GM12878 (cell line): ENCODE measurements around the gene KIF22. TPM values are rescaled to one million over a fixed set of nuclear protein-coding genes. Genes with fewer than 3 reads are reported as not detected.

Experiments
- ATAC-seq: fragments of 200-7000 bp; cut with Tn5 transposase; 3 replicates; pipeline ENCODE4 v1.9.1; 2020; ENCODE audit warnings: mild to moderate bottlenecking, moderate library complexity
- BruUV-seq: library from RNA; stranded (reverse); fragments of 400-500 nt; replicated peaks from 2 replicates; lab custom pipeline; 2021; lab: Mats Ljungman, UMichigan
- CTCF ChIA-PET: fragments of 300-600 bp; sonication (Branson Sonifier 250); formaldehyde crosslinking; extraction: SDS; loops from one replicate; lab custom pipeline; 2021; ENCODE audit warnings: inconsistent platforms; lab: Yijun Ruan, JAX
- POLR2A ChIA-PET: fragments of 350-600 bp; formaldehyde crosslinking; extraction: SDS; loops from one replicate; lab custom pipeline; 2021; ENCODE audit warnings: inconsistent platforms; lab: Charles Lee
- RAD21 ChIA-PET: fragments of 300-600 bp; sonication (Branson Sonifier 250); formaldehyde crosslinking; loops from one replicate; lab custom pipeline; 2023; ENCODE audit warnings: antibody characterized with exemption; ENCODE audit not compliant: unreplicated experiment; lab: Charles Lee
- SMC1A ChIA-PET: fragments of 300-600 bp; sonication (Branson Sonifier 250); formaldehyde crosslinking; loops from one replicate; lab custom pipeline; 2023; ENCODE audit not compliant: unreplicated experiment, uncharacterized antibody; lab: Charles Lee
- DNase-seq: peaks from one replicate; pipeline ENCODE4 v3.0.0-alpha.2; 2011; ENCODE audit warnings: low read depth, low spot score
- FAIRE-seq: peaks from 3 replicates; lab custom pipeline; 2011; peaks lifted over from hg19 to GRCh38; lab: Jason Lieb, UNC
- H2AFZ ChIP-seq: 2 replicates; pipeline ENCODE4 v1.6.0; 2011; ENCODE audit warnings: low read depth, low read length, control low read depth; ENCODE audit not compliant: control insufficient read depth
- H3K27ac ChIP-seq: 2 replicates; pipeline ENCODE4 v1.5.1; 2011; ENCODE audit warnings: control low read depth; ENCODE audit not compliant: control insufficient read depth, insufficient read depth
- H3K27me3 ChIP-seq, 2 experiments: replicated peaks in 1 of 2; 2 replicates each; pipeline versions ENCODE4 v1.6.0 to v1.6.1; 2011; ENCODE audit warnings: low read length in 1 of 2; ENCODE audit not compliant: control insufficient read depth in 2 of 2, insufficient read depth in 2 of 2
- H3K36me3 ChIP-seq, 2 experiments: 2 replicates each; pipeline ENCODE4 v1.5.1; 2011; ENCODE audit warnings: low read length in 1 of 2; ENCODE audit not compliant: control insufficient read depth in 2 of 2, insufficient read depth in 2 of 2
- H3K4me1 ChIP-seq: 2 replicates; pipeline ENCODE4 v1.6.1; 2011; ENCODE audit warnings: mild to moderate bottlenecking, low read length, moderate library complexity, mixed read lengths; ENCODE audit not compliant: control insufficient read depth, insufficient read depth
- H3K4me2 ChIP-seq: 2 replicates; pipeline ENCODE4 v1.6.0; 2011; ENCODE audit warnings: control low read depth; ENCODE audit not compliant: control insufficient read depth, insufficient read depth
- H3K4me3 ChIP-seq: fragments of 200-600 bp; sonication (generic); 2 replicates; pipeline ENCODE4 v1.5.1; 2016
- H3K79me2 ChIP-seq: 2 replicates; pipeline ENCODE4 v1.6.0; 2011; ENCODE audit warnings: low read length; ENCODE audit not compliant: control insufficient read depth, insufficient read depth
- H3K9ac ChIP-seq: 2 replicates; pipeline ENCODE4 v1.8.0; 2011; ENCODE audit warnings: low read length, control low read depth, mixed read lengths; ENCODE audit not compliant: control insufficient read depth, insufficient read depth
- H3K9me3 ChIP-seq: replicated peaks from 3 replicates; pipeline ENCODE4 v1.5.1; 2011; ENCODE audit warnings: mild to moderate bottlenecking, low read length; ENCODE audit not compliant: control insufficient read depth, insufficient read depth
- H4K20me1 ChIP-seq: 2 replicates; pipeline ENCODE4 v1.6.0; 2011; ENCODE audit not compliant: control insufficient read depth, insufficient read depth
- BACH1 ChIP-seq: fragments of 450-650 bp; IDR thresholded peaks from 2 replicates; pipeline ENCODE4 v1.6.1; 2017; ENCODE audit warnings: mild to moderate bottlenecking, borderline replicate concordance
- BHLHE40 ChIP-seq, 2 experiments: fragments of 450-650 bp in 1 of 2; IDR thresholded peaks; 2 replicates each; pipeline ENCODE4 v1.6.1; 2011 to 2017; ENCODE audit warnings: low read depth in 2 of 2, borderline replicate concordance in 1 of 2, improper control_type of control experiment in 1 of 2, low read length in 1 of 2, mild to moderate bottlenecking in 1 of 2
- BRCA1 ChIP-seq: IDR thresholded peaks from 2 replicates; pipeline ENCODE4 v1.6.1; 2011; ENCODE audit warnings: low read depth, low read length, improper control_type of control experiment
- CHD4 ChIP-seq: fragments of 200-600 bp; sonication (generic); IDR thresholded peaks from 2 replicates; pipeline ENCODE4 v1.6.1; 2016; ENCODE audit warnings: mild to moderate bottlenecking
- EED ChIP-seq: sonication (generic); IDR thresholded peaks from 2 replicates; pipeline ENCODE4 v1.6.1; 2016; ENCODE audit warnings: antibody characterized with exemption, low read depth
- EZH2 ChIP-seq: IDR thresholded peaks from 2 replicates; pipeline ENCODE4 v1.6.1; 2012; ENCODE audit warnings: low read depth, mild to moderate bottlenecking, control low read depth, inconsistent platforms, low read length, borderline replicate concordance; ENCODE audit not compliant: control insufficient read depth
- FOXM1 ChIP-seq: IDR thresholded peaks from 2 replicates; pipeline ENCODE4 v1.6.1; 2012; ENCODE audit warnings: low read depth, mild to moderate bottlenecking, inconsistent platforms, low read length, moderate library complexity
- IRF4 ChIP-seq: IDR thresholded peaks from 2 replicates; pipeline ENCODE4 v1.6.1; 2011; ENCODE audit warnings: low read depth, low read length
- IRF5 ChIP-seq: fragments of 450-650 bp; IDR thresholded peaks from 2 replicates; pipeline ENCODE4 v1.6.1; 2017; ENCODE audit warnings: borderline replicate concordance
- MYC ChIP-seq: IDR thresholded peaks from 2 replicates; pipeline ENCODE4 v1.6.1; 2011; ENCODE audit warnings: mild to moderate bottlenecking, low read length, moderate library complexity, inconsistent platforms; ENCODE audit not compliant: insufficient read depth, insufficient replicate concordance, insufficient read length, severe bottlenecking
- NKRF ChIP-seq: fragments of 450-650 bp; conservative IDR thresholded peaks from 2 replicates; pipeline ENCODE4 v1.6.1; 2017; ENCODE audit warnings: mild to moderate bottlenecking, moderate library complexity
- RAD21 ChIP-seq: IDR thresholded peaks from 2 replicates; pipeline ENCODE4 v1.6.1; 2011; ENCODE audit warnings: mild to moderate bottlenecking, low read depth, low read length, moderate library complexity; ENCODE audit not compliant: insufficient read depth
- RAD51 ChIP-seq: fragments of 450-650 bp; IDR thresholded peaks from 2 replicates; pipeline ENCODE4 v1.6.1; 2016; ENCODE audit warnings: moderate library complexity, mild to moderate bottlenecking, inconsistent platforms
- SMARCA5 ChIP-seq: fragments of 450-650 bp; IDR thresholded peaks from 2 replicates; pipeline ENCODE4 v1.6.1; 2017; ENCODE audit warnings: mild to moderate bottlenecking
- SP1 ChIP-seq: IDR thresholded peaks from one replicate; pipeline ENCODE4 v1.6.1; 2011; ENCODE audit warnings: low read depth, low read length
- SREBF2 ChIP-seq: IDR thresholded peaks from 2 replicates; pipeline ENCODE4 v1.6.1; 2012; ENCODE audit warnings: mild to moderate bottlenecking, low read length
- SRF ChIP-seq, 2 experiments: IDR thresholded peaks; 2 replicates each; pipeline ENCODE4 v1.6.1; 2011; ENCODE audit warnings: low read depth in 2 of 2, low read length in 2 of 2, mild to moderate bottlenecking in 1 of 2, moderate library complexity in 1 of 2
- TCF12 ChIP-seq: IDR thresholded peaks from 2 replicates; pipeline ENCODE4 v1.6.1; 2011; ENCODE audit warnings: low read depth, mild to moderate bottlenecking, low read length
- ZBTB4 ChIP-seq: fragments of 450-650 bp; formaldehyde crosslinking; IDR thresholded peaks from 2 replicates; pipeline ENCODE4 v1.4.0; 2022; ENCODE audit warnings: mild to moderate bottlenecking, moderate library complexity
- ZNF24 ChIP-seq: fragments of 450-650 bp; IDR thresholded peaks from 2 replicates; pipeline ENCODE4 v1.6.1; 2017; ENCODE audit warnings: antibody characterized with exemption, mild to moderate bottlenecking
- WGBS: methylation state at CpG from one replicate; pipeline ENCODE4 v1.1.6; 2016; ENCODE audit warnings: low lambda C conversion rate; ENCODE audit not compliant: insufficient replicate concordance, insufficient coverage; ENCODE audit errors: missing lambda C conversion rate; 5-methylcytosine and 5-hydroxymethylcytosine counted together
- in situ Hi-C: fragments of 300-500 bp; cut with MboI; formaldehyde crosslinking; loops from 9 replicates; pipeline ENCODE4 v1.14.3; 2018; ENCODE audit warnings: mixed read lengths
- intact Hi-C: fragments of 100-400 bp; cut with micrococcal nuclease; formaldehyde crosslinking; loops from one replicate; pipeline ENCODE4 v1.14.2; 2022; ENCODE audit not compliant: unreplicated experiment
- polyA plus RNA-seq, 11 experiments: library from polyadenylated mRNA; depleted of rRNA in 4 of 11; unstranded in 6 of 11; stranded (reverse) in 5 of 11; fragments of >200 nt; fragmentation: Nextera tagmentation in 4 of 11; fragmentation: Illumina TruSeq in 1 of 11; extraction: Ambion mirVana in 4 of 11; extraction: Trizol in 1 of 11; gene quantifications; 1 replicate in 1 of 11; 2 replicates in 10 of 11; pipeline versions ENCODE4 v1.2.1 to v1.2.3, GENCODE V29; 2011 to 2016; ENCODE audit warnings: inconsistent platforms in 2 of 11, missing spikeins in 2 of 11, low read depth in 1 of 11
- total RNA-seq, 4 experiments: library from RNA; depleted of rRNA in 3 of 4; stranded (reverse); fragments of >200 nt in 3 of 4; fragmentation: Illumina TruSeq in 1 of 4; extraction: Trizol in 1 of 4; gene quantifications; 2 replicates each; pipeline versions ENCODE4 v1.2.1 to v1.2.3, GENCODE V29; 2013 to 2021

KIF22 gene
- total and polyA plus RNA-seq, 10 of the 15 experiments (the other 5 are each of a cell fraction or from before 2014, with no cell fraction given) = 7.6 to 158 (median 132) TPM

GRCh38 chr16:29757950-29758466 lies 32.5 kb upstream of the KIF22 start:
- intact Hi-C loops = no loop called here
- Histone ChIP-seq H4K20me1 (no peaks in the 10 kb centered on the region), H3K27me3 (no peaks in the 10 kb centered on the region), H3K4me2 (no peak overlapping the region), H3K4me1 (peaks cover 17% of the 10 kb centered on the region), H3K27ac (no peak overlapping the region), H3K79me2 (no peaks in the 10 kb centered on the region), H2AFZ (no peak overlapping the region)
- ChIA-PET CTCF (interaction anchor here (1.2 to 2.1 kb wide), 2 partner anchors 10 to 27 kb away, joined by 3 to 8 read pairs; no protein-coding TSS in a partner anchor), SMC1A (no interaction called here)
- ATAC-seq = no peak
- TF ChIP-seq ZBTB4 (CRISPR knock-in tag) (no peak), CHD4 (no peak), MYC (no peak), EZH2 (no peak), SREBF2 (no peak), BACH1 (no peak), BHLHE40 (IDR thresholded peaks at IDR 0.05; ENCODE audit: borderline replicate concordance in 1 of 2, low read depth in 2 of 2, low read length in 1 of 2) (no peak), RAD51 (no peak), TCF12 (no peak), FOXM1 (no peak), SP1 (no peak), SMARCA5 (no peak), RAD21 (no peak), SRF (IDR thresholded peaks at IDR 0.05; ENCODE audit: low read depth in 2 of 2, low read length in 2 of 2) (no peak), BRCA1 (no peak), EED (no peak), IRF5 (no peak), NKRF (no peak), IRF4 (no peak), ZNF24 (no peak)
- TF ChIP-seq, all 136 proteins: peak for 0
- in situ Hi-C loops = no loop called here
- no peaks in the 10 kb centered on the region for H3K9me3 ChIP-seq
- ChIA-PET POLR2A (interaction anchor here (0.6 kb wide), 1 partner anchor 22 kb away, joined by 3 read pairs; no protein-coding TSS in a partner anchor), RAD21 (no interaction called here)
- WGBS = 94% methylated on average over 5 of the region's 6 CpGs
- no peak overlapping the region for H3K4me3 ChIP-seq
- no TSS peak for BruUV-seq
- FAIRE-seq = no peak
- no peak for DNase-seq
- no peaks in the 10 kb centered on the region for H3K36me3 ChIP-seq
- H3K9ac ChIP-seq = no peak overlapping the region
